ENCODE measurements around the gene MRPL38.

Gene MRPL38

DNA sequence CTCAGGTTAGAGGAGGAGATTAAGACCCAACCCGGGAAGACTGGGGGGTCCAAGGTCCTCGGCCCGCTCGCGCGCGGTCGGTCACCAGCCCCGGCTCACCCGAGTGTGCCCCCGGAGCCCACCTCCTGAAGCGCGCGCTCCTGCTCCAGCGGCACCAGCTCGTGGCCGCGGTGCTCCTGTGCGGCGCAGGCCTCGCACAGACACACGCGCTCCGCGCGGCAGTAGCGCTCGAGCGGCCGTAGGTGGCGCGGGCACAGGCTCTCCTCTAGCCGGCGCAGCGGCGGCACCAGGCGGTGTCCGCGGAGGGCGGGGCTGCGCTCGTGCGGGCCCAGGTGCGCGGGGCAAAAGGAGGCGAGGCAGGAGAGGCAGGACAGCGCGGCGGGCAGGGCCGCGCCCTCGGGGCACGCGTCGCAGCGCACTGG is 26.9 kb downstream of the MRPL38 start:
- no peak overlapping the region for H3K4me3 ChIP-seq
- H3K9me3 ChIP-seq (ENCODE audit: low read depth, low read length): no peaks in the 10 kb centered on the region
- H3K27ac ChIP-seq: no peak overlapping the region
- DNase-seq (ENCODE audit: low read depth, low spot score): no peak
- TF ChIP-seq EZH2 (IDR thresholded peaks at IDR 0.05) (no peak), FOXP2 (optimal IDR thresholded peaks at IDR 0.05; ENCODE audit: control extremely low read depth, extremely low read length, insufficient read depth) (no peak), POLR2AphosphoS5 (IDR thresholded peaks at IDR 0.05; ENCODE audit: borderline replicate concordance, low read depth, low read length) (no peak)
- H3K36me3 ChIP-seq (ENCODE audit: insufficient read depth, low read length): no peaks in the 10 kb centered on the region
- no peak overlapping the region for H3K9ac ChIP-seq (ENCODE audit: insufficient read length)

DNA sequence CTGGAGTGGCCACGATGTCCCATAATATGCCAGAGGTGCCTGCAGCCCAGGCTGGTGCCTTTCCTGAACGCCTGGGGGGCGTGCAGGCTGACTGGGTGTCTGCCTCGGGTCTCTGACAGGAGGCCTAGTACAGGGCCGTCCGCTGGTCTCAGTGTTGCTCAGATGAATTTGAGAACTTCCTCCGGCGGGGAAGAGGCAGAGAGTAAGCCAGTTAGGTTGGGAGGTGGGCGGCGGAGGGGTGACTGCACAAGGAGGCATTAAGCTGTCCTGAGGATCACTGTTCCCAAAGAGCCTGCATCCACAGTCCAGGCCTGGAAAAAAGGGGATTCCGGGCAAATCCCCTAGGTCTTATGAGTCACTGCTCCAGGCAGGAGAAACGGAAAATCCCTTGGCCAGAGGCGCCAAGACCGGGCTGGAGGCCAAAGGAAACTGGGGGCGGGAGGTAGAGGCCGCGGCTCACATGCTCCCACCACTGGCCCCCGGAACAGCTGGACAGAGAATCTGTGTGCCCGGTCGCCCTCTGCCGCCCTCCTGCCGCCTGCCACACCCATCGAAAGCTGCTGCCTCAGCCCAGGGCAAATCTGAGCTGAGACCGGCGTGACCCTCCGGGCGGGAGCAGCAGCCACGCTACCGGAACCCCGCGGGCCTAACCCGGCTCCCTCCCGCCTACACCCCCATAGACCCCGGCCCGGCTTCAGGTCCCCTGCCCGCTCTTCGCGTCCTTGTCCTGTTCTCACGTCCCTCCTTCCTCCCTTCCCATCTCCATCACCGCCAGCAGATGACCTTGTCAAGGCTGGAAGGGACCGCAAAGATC is 27.5 kb downstream of the MRPL38 start:
- Histone ChIP-seq H3K9ac (ENCODE audit: insufficient read length) (no peak overlapping the region), H3K4me3 (no peak overlapping the region), H3K36me3 (ENCODE audit: insufficient read depth, low read length) (no peaks in the 10 kb centered on the region), H3K9me3 (ENCODE audit: low read depth, low read length) (no peaks in the 10 kb centered on the region), H3K27ac (no peak overlapping the region)
- DNase-seq (ENCODE audit: low read depth, low spot score): no peak
- TF ChIP-seq FOXP2 (optimal IDR thresholded peaks at IDR 0.05; ENCODE audit: control extremely low read depth, extremely low read length, insufficient read depth) (no peak), POLR2AphosphoS5 (IDR thresholded peaks at IDR 0.05; ENCODE audit: borderline replicate concordance, low read depth, low read length) (no peak), EZH2 (IDR thresholded peaks at IDR 0.05) (no peak)

DNA sequence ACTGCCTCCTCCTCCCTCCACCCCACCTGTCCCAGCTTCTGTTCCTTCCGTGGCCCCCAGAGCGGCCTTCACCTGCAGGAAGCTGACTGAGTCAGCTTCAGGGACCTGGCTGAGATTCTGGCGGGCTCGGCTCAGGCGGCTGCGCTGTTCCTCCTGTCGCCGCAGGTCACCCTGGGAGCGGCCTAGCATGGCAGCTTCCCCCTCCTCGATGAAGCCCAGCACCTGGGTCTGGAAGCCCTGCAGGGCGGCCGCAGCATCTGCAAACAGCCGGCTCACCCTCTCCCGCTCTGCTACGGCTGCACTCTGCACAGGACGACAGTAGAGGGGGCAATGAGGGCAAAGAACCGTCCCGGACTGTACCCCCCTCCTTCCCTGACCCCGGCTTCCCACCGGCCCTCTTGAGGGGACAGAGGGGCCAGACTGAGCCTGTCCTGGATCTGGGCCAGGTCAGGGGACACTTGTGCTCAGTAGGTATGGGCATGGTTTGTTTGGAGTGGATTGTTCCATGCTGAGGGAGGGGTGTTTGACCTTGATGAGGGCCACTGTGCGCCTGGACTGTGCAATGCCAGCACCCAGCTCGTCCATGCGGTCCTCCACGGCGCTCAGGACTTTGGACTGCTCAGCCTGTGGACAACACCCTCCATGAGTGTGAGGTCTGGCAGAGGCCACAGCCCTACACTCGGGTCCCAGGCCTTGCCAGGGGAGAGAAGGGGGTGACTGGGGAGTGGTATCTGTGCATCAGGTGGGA is 28.3 kb downstream of the MRPL38 start:
- no peak overlapping the region for H3K27ac ChIP-seq
- no peak for TF ChIP-seq EZH2 (IDR thresholded peaks at IDR 0.05)
- no peak for TF ChIP-seq POLR2AphosphoS5 (IDR thresholded peaks at IDR 0.05; ENCODE audit: borderline replicate concordance, low read depth, low read length)
- no peak for TF ChIP-seq FOXP2 (optimal IDR thresholded peaks at IDR 0.05; ENCODE audit: control extremely low read depth, extremely low read length, insufficient read depth)
- no peak overlapping the region for H3K4me3 ChIP-seq
- DNase-seq (ENCODE audit: low read depth, low spot score): no peak
- no peak overlapping the region for H3K9ac ChIP-seq (ENCODE audit: insufficient read length)
- H3K36me3 ChIP-seq (ENCODE audit: insufficient read depth, low read length): no peaks in the 10 kb centered on the region
- H3K9me3 ChIP-seq (ENCODE audit: low read depth, low read length): no peaks in the 10 kb centered on the region

DNA sequence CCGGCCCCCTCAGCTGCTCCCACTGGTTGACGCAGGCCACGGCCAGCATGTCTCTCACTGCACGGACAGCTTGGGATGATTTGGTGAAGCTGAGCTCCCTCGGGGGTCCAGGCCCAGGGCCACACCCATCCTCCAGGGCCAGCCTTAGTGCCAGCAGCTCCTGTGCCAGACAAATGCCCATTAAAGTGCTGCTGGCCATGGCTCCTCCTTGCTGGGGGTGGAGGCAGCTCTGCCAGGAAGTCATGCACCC is 28.8 kb downstream of the MRPL38 start:
- no peak for DNase-seq (ENCODE audit: low read depth, low spot score)
- H3K9me3 ChIP-seq (ENCODE audit: low read depth, low read length): no peaks in the 10 kb centered on the region
- H3K9ac ChIP-seq (ENCODE audit: insufficient read length): no peak overlapping the region
- H3K27ac ChIP-seq: no peak overlapping the region
- H3K4me3 ChIP-seq: no peak overlapping the region
- no peak for TF ChIP-seq FOXP2 (optimal IDR thresholded peaks at IDR 0.05; ENCODE audit: control extremely low read depth, extremely low read length, insufficient read depth)
- no peak for TF ChIP-seq POLR2AphosphoS5 (IDR thresholded peaks at IDR 0.05; ENCODE audit: borderline replicate concordance, low read depth, low read length)
- TF ChIP-seq EZH2 (IDR thresholded peaks at IDR 0.05): no peak
- no peaks in the 10 kb centered on the region for H3K36me3 ChIP-seq (ENCODE audit: insufficient read depth, low read length)

DNA sequence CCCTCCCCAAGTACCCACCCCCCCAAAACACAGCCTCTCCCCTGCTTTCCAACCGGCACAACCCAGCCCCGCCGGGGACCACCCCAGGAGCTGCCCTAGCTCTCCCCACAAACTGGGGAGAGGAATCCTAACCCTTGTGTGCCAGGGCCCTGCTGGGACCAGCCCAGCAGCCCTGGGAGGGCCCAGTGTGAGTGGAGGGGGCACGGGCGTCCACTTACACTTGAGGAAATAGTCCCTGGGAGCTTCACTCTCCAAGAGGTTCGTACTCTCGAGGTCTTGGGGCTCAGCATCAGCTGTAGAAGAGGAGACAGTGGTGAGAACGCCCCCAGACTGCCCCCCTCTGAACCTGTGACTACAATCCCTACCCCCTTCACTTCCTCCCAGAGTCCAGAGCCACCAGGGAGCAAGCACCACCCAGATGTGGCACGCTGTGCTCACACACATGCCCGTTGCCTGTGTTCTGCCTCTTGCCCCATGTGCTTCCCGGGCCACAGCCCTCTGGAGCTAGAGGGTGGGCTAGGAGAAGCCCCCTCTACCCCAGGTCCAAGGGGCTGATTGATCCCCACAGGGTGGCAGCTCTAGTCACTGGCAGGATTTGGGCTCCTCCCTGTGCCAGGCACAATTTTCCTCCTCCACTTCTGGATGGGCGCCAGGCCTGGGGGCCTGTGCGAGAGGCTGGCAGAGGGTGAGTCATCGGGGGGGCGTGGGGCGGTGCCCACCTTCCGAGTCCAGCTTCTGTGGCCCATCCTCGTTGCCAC is 29.3 kb downstream of the MRPL38 start:
- Histone ChIP-seq H3K9me3 (ENCODE audit: low read depth, low read length) (no peaks in the 10 kb centered on the region), H3K9ac (ENCODE audit: insufficient read length) (no peak overlapping the region), H3K36me3 (ENCODE audit: insufficient read depth, low read length) (no peaks in the 10 kb centered on the region), H3K27ac (no peak overlapping the region), H3K4me3 (no peak overlapping the region)
- DNase-seq (ENCODE audit: low read depth, low spot score): no peak
- no peak for TF ChIP-seq FOXP2 (optimal IDR thresholded peaks at IDR 0.05; ENCODE audit: control extremely low read depth, extremely low read length, insufficient read depth)
- no peak for TF ChIP-seq EZH2 (IDR thresholded peaks at IDR 0.05)
- TF ChIP-seq POLR2AphosphoS5 (IDR thresholded peaks at IDR 0.05; ENCODE audit: borderline replicate concordance, low read depth, low read length): no peak

DNA sequence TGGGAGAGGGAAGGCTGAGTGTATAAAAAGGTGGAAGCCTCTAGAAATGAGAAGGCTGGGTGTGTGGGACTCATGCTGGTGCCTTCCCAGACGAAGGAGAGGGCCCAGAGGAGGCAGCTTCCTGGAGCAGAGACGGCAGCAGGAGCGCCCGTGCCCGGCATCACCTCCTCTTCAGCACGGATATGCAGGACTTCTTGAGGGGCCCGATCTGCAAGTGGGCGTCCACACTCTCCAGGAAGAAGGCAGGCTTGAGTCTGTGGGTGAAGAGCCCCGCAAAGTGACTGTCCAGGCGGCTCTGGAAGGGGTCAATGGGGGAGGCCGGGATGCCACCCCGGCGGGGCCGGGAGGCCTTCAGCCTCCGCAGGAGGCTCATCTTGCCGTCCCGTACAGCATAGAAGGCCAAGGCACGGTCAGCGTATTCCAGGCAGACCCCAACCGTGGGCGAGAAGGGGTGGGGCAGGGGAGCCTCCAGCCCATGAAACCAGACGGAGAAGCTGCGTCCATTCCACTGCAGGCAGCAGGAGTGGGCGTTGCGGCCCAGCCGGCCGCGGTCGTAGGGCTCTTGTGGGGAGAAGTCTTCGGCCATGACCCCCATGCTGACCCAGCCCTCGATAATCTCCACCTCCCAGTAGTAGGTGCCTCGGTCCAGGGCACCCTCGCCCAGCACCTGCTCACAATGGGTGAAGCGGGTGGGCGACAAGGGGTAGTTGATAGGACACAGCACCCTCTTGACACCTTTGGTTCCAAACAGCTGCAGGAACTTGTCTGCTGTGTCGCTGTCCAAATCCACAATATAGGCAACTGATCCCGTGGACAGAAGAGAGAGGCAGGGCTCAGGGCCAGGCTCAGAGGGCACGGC is 30.1 kb downstream of the MRPL38 start:
- no peak overlapping the region for H3K27ac ChIP-seq
- H3K9ac ChIP-seq (ENCODE audit: insufficient read length): no peak overlapping the region
- no peak for TF ChIP-seq EZH2 (IDR thresholded peaks at IDR 0.05)
- TF ChIP-seq FOXP2 (optimal IDR thresholded peaks at IDR 0.05; ENCODE audit: control extremely low read depth, extremely low read length, insufficient read depth): no peak
- TF ChIP-seq POLR2AphosphoS5 (IDR thresholded peaks at IDR 0.05; ENCODE audit: borderline replicate concordance, low read depth, low read length): no peak
- H3K9me3 ChIP-seq (ENCODE audit: low read depth, low read length): no peaks in the 10 kb centered on the region
- DNase-seq (ENCODE audit: low read depth, low spot score): no peak
- H3K36me3 ChIP-seq (ENCODE audit: insufficient read depth, low read length): no peaks in the 10 kb centered on the region
- no peak overlapping the region for H3K4me3 ChIP-seq

DNA sequence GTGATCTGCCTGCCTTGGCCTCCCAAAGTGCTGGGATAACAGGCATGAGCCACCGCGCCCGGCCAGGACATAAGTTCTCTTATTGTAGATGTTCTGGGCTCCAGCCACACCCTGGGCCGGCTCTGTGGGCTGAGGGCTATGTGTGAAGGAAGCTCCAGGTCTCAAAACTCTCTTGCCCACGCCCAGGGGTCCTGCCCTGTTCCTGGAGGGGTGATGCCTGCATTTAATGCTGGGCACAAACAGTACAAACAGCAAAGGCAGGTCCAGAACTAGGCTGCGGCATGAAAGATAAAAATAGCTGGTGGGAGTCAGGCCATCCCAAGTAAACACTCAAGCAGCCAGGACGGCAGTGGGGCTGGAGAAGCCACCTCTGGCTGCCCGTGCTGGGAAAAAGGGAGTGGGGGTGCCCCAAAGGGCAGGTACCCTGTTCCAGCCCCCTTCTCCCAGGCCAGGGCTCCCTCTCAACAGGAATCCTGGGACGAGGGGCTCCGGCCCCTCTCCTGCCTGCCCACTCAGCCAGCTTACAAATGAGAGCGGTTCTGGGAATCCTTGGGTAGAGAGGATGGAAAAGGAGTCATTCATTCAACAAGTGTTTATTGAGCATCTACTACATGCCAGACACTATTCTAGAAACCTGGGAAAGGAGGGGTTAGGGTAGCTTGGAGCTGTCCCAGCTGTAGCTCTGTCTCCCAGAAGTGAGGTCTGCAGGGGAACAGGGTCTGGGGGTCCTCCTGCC is 30.9 kb downstream of the MRPL38 start:
- no peak overlapping the region for H3K4me3 ChIP-seq
- no peaks in the 10 kb centered on the region for H3K9me3 ChIP-seq (ENCODE audit: low read depth, low read length)
- TF ChIP-seq EZH2 (IDR thresholded peaks at IDR 0.05) (no peak), FOXP2 (optimal IDR thresholded peaks at IDR 0.05; ENCODE audit: control extremely low read depth, extremely low read length, insufficient read depth) (no peak), POLR2AphosphoS5 (IDR thresholded peaks at IDR 0.05; ENCODE audit: borderline replicate concordance, low read depth, low read length) (no peak)
- no peak overlapping the region for H3K9ac ChIP-seq (ENCODE audit: insufficient read length)
- DNase-seq (ENCODE audit: low read depth, low spot score): no peak
- no peak overlapping the region for H3K27ac ChIP-seq
- no peaks in the 10 kb centered on the region for H3K36me3 ChIP-seq (ENCODE audit: insufficient read depth, low read length)
